SK-N-SH treated with all-trans-retinoic acid at 6 μM for 48 hours (cell line): ENCODE measurements around the gene SLC25A26.

Experiments
- RARB ChIP-seq: fragments of 250-450 bp; sonication (Bioruptor Pico); IDR thresholded peaks from 2 replicates; pipeline ENCODE4 v1.8.0; 2021; ENCODE audit warnings: mild to moderate bottlenecking, moderate library complexity
- ZFP3 ChIP-seq: fragments of 250-450 bp; sonication (Bioruptor Pico); IDR thresholded peaks from 2 replicates; pipeline ENCODE4 v1.5.0; 2020; ENCODE audit warnings: mild to moderate bottlenecking, moderate library complexity

- TF ChIP-seq RARB (CRISPR knock-in tag) (no peak), ZFP3 (CRISPR knock-in tag) (no peak)
Observed at GRCh38 chr3:66401157-66401550, 180.4 kb downstream of the SLC25A26 start.
